Activated effector memory CD4-positive, alpha-beta T cell treated with Interleukin-2 at 50 U/mL for 16 hours (primary cell): ENCODE results near the gene VWA8.
"Not testable (repeated sequence)": the region's sequence is repeated elsewhere in the genome, so short reads cannot be mapped to it uniquely, and the experiment has no call there.

Experiments
- DNase-seq: peaks from one replicate; pipeline ENCODE4 v3.0.0-alpha.2; 2020

VWA8 gene

GRCh38 chr13:41639955-41640780 is 320.7 kb downstream of the VWA8 start:
- no peak for DNase-seq

GRCh38 chr13:41639237-41639904 is 321.5 kb downstream of the VWA8 start:
- DNase-seq: no peak

- no peak for DNase-seq
Measured at GRCh38 chr13:41637586-41637985, 323.3 kb downstream of the VWA8 start.

DNA sequence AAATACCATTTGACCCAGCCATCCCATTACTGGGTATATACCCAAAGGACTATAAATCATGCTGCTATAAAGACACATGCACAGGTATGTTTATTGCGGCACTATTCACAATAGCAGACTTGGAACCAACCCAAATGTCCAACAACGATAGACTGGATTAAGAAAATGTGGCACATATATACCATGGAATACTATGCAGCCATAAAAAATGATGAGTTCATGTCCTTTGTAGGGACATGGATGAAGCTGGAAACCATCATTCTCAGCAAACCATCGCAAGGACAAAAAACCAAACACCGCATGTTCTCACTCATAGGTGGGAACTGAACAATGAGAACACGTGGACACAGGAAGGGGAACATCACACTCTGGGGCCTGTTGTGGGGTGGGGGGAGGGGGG is 323.9 kb downstream of the VWA8 start:
- not testable (repeated sequence) for DNase-seq

DNA sequence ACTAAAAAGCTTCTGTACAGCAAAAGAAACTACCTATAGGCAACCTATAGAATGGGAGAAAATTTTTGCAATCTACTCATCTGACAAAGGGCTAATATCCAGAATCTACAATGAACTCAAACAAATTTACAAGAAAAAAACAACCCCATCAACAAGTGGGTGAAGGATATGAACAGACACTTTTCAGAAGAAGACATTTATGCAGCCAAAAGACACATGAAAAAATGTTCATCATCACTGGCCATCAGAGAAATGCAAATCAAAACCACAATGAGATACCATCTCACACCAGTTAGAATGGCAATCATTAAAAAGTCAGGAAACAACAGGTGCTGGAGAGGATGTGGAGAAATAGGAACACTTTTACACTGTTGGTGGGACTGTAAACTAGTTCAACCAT is 324.3 kb downstream of the VWA8 start:
- DNase-seq: not testable (repeated sequence)

- DNase-seq: no peak
Measured at GRCh38 chr13:41634407-41634806, 326.5 kb downstream of the VWA8 start.

- no peak for DNase-seq
Measured at GRCh38 chr13:41633776-41634175, 327.1 kb downstream of the VWA8 start.

DNA sequence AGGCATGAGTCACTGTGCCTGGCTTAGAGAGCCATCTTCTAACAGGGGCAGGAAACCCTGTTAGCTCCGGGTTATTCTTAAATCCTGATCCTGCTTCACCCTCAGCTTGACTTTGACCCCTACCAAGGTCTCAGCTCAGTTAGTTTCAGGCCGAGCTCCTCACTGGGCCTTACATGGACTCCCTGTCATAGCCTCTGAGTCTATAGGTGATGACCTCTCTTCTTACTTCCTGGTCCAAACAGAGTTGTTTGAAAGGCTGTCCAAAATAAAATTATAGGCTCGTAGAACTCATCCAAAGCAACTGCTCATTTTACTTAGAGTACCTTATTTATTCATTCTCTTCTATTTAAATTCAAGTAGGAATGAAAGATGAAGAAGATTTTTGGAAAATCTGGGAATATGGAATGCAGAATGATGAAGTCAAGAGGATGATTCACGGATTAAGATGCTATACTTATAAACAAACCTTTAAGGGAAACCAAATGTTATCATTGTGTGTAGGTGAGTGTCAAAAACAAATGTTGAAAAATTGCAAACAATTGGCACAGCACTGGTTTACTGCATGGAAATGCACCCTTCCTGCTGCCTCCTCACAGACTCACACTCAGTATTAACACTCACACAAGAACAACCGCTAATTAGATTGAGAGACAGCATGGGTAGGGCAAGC is 329.5 kb downstream of the VWA8 start:
- DNase-seq: no peak

DNA sequence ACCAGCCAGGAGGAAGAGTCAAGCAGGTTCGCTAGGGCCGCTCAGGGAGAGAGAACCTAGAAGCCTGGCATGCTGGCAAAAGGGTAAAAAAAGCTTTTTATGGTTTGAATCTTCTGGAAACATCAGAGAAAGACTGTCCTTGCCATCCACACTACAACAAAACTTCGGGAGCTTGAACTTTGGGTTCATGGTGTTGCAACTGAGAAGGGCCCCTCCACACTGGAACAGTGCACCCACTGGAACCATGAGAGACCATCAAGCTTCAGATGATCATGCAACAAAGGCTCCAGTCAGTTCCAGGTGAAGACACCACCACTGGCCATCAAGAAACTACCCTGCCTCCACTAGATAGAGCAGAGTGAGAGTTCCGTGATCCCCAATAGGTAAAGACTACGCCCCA is 333.5 kb downstream of the VWA8 start:
- no peak for DNase-seq

DNA sequence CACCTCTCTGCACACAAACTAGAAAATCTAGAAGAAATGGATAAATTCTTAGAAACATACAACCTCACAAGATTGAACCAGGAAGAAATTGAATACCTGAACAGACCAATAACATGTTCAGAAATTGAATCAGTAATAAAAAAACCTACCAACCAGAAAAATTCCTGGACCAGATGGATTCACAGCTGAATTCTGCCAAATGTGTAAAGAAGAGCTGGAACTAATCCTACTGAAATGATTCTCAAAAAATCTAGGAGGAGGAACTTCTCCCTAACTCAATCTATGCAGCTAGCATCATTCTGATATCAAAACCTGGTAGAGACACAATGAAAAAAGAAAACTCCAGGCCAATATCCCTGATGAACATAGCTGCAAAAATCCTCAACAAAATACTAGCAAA is 336.9 kb downstream of the VWA8 start:
- no peak for DNase-seq

DNA sequence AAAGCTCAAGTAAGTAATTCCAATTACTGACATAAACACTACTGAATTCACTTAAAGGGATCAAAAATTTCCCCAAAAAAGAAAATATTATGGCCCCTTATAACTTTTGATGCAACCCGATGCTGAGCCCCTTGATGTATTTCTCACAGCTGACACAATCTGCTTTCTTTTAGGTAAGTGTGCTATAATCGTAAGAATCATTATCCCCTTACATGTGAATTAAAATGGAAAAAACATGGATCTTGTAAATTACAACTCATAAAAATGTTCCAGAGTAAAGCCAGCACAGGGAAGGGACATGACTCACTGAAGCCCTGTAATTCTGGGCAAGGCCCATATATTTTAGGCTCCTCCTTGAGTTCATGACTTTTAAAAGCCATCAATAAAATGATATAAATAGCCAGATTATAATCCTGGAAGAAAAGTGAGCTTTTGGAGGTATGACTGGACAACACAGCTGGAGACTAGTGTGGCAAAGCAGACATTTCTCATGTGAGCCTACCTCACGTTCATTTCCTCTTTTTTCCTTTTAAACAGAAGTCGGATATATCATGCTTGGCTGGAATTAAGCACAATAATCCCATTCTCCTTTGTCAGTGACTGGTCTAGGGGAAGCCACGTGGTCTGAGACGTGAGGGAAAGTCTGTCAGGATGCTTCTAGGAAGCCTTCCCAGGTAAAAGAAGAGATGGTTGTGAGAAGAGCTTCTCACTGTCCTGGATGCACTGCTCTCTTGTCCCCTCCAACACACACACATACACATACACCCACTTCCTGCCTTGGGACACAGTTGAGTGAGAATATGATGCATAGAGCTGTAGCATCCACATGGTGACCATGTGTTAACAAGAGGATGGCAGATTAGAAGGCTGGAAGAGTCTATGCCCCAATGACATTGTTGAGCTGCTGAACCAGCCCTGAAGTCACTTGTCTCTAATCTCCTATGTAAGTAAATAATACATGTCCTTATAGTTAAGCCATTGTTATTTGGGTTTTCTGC is 338.2 kb downstream of the VWA8 start:
- no peak for DNase-seq

GRCh38 chr13:41621716-41622431 is 339.0 kb downstream of the VWA8 start:
- no peak for DNase-seq

DNA sequence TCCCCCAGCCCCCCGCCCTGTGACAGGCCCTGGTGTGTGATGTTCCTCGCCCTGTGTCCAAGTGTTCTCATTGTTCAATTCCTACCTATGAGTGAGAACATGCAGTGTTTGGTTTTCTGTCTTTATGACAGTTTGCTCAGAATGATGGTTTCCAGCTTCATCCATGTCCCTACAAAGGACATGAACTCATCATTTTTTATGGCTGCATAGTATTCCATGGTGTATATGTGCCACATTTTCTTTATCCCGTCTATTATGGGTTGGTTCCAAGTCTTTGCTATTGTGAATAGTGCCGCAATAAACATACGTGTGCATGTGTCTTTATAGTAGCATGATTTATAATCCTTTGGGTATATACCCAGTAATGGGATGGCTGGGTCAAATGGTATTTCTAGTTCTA is 343.3 kb downstream of the VWA8 start:
- not testable (repeated sequence) for DNase-seq

- no peak for DNase-seq
Measured at GRCh38 chr13:41616151-41616550, 344.8 kb downstream of the VWA8 start.

- DNase-seq: no peak
Measured at GRCh38 chr13:41615528-41615855, 345.4 kb downstream of the VWA8 start.

- DNase-seq: no peak
Measured at GRCh38 chr13:41614671-41615527, 346.0 kb downstream of the VWA8 start.

DNA sequence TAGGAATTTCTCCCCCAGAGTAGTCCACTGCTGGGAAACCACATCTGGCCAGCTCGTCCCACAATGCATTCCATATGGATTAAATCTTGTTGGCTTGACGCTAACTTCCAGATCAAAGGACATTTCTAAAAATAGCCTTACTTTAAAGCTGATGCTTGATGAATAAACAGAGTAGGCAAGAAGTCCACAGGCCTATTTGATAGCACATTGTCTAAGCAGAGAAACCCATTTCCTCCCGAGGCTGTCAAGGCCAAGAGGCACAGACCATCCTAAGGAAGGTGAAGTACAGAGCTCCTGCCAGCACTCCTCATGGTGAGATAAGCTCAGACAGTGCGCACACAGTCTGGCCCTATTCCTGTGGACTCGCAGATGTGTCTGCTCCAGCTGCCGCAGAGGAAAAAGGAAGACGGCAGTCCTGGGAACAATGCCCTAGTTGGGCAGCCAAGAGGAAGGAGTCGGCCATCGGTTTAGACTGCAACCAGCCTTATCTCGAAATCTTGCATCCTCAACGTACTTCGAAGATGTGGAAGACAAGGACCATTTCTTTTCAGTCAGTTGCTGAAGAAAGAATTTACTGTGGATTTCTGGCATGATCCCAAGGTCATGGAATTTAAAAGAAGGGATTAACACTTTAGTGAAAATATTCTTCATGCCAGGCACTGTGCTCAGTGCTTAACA is 346.8 kb downstream of the VWA8 start:
- no peak for DNase-seq

- no peak for DNase-seq
Measured at GRCh38 chr13:41613471-41613870, 347.4 kb downstream of the VWA8 start.

DNA sequence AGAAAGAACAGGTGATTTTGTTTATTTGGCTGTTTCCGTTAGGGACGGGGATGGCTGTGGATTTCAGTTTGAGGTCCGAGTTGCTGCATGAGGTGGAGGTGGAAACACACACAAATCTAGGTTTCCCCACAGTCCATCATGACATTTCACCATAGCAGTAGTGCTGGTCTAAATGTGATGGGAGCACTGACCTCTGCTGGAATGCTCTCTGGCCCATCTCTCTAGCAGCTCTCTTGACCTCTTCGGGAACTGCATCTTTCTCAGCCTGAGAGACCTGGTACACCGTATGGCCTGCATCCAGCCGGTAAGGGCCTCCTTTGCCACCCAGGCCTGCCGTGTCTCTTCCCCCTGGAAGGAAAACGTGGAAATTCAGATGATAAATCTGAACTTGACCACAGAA is 349.5 kb downstream of the VWA8 start:
- no peak for DNase-seq

DNA sequence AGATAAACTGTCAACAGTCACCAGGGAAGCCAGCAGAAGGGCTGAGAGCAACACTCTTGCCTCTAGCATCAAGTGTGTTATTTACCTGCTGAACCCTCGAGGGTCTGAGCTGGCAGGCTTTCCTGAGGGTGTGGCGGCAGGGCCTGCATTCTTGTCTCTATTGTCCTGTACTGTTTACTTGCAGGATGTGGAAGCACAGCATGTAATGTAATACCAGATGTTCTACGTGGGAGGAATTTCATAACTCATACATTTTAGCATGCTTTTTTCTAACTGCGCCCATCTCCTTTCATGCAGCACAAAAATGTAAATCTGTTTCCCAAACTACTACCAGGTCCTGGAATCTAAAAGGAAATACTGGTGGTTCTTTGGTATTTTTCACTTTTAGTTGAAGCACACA is 350.5 kb downstream of the VWA8 start:
- no peak for DNase-seq

DNA sequence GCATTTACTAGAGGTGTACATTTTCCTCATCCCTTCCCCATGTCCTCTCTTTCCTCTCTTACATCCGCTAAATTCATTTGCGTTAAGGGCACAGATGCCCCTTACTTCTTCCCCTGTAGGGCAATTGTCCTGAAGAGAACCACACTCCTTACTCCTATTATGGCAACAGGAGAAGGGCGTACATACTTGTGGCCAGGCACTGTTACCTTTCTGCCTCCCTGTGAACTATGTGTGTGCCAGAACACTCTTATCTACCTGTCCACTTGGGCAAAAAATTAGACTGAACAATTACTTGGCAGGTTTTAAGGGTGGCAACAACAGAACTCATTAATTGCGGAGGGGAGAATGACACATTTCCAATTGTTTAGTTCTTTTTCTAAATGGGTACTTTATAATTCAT is 351.1 kb downstream of the VWA8 start:
- DNase-seq: no peak
